ENCODE data around the gene PPP2R2B. TPM values are rescaled to one million over a fixed set of nuclear protein-coding genes. Genes with fewer than 3 reads are reported as not detected.

The PPP2R2B gene
- total RNA-seq, 2 donors from 2014 or later, result 9.5 to 29.8 TPM

DNA sequence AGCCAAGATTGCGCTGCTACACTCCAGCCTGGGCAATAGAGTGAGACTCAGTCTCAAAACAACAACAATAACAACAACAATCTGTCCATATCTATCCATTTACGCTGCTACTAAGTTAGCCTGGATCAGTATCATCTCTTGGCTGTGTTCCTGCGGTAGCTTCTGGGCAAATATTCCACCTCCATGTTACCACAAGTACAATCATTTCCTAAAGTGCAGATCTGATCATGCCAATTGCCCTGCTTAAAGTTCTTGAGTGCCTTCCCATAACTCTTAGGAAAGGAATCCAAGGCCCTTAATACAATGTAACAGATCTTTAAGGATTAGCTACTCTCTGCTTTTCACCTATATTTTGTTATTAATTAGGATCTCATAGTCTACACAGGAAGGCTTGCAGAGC is 15.4 kb upstream of the PPP2R2B start:
- H3K36me3 ChIP-seq, result no peaks in the 10 kb centered on the region
- ATAC-seq (ENCODE audit: insufficient number of reproducible peaks, low FRiP score, low read depth), result no peak
- H3K27me3 ChIP-seq (replicated peaks; ENCODE audit: insufficient read depth), result no peaks in the 10 kb centered on the region
- no peak overlapping the region for H3K27ac ChIP-seq
- H3K4me3 ChIP-seq, result no peak overlapping the region
- TF ChIP-seq, protein P1, sequence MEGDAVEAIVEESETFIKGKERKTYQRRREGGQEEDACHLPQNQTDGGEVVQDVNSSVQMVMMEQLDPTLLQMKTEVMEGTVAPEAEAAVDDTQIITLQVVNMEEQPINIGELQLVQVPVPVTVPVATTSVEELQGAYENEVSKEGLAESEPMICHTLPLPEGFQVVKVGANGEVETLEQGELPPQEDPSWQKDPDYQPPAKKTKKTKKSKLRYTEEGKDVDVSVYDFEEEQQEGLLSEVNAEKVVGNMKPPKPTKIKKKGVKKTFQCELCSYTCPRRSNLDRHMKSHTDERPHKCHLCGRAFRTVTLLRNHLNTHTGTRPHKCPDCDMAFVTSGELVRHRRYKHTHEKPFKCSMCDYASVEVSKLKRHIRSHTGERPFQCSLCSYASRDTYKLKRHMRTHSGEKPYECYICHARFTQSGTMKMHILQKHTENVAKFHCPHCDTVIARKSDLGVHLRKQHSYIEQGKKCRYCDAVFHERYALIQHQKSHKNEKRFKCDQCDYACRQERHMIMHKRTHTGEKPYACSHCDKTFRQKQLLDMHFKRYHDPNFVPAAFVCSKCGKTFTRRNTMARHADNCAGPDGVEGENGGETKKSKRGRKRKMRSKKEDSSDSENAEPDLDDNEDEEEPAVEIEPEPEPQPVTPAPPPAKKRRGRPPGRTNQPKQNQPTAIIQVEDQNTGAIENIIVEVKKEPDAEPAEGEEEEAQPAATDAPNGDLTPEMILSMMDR (IDR thresholded peaks at IDR 0.05), result no peak
- no peak for DNase-seq (ENCODE audit: low spot score)
- H3K9me3 ChIP-seq, result no peaks in the 10 kb centered on the region
- H3K4me1 ChIP-seq (ENCODE audit: control insufficient read depth in 1 of 2, low read depth in 2 of 2), result no peaks in the 10 kb centered on the region

DNA sequence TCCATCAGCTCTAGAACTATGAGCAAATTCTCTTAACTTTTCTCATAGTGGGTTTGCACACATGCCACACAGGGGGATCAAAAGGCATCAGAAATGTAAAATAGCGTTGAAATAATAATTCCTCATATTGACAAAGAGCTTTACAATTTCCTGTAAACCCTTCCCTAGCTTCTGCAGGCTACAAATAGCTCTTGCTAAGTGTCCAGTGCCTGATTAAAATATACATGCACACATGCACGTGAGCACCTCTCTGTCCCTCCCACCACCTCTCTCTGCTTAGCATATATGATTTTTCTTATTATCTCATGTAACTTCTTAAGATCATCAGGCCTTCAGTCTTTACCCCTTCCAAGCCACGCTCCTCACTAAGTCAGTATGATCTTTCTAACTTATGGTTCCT is 13.7 kb upstream of the PPP2R2B start:
- Histone ChIP-seq H3K36me3 (no peaks in the 10 kb centered on the region), H3K4me1 (ENCODE audit: control insufficient read depth in 1 of 2, low read depth in 2 of 2) (no peaks in the 10 kb centered on the region), H3K27me3 (replicated peaks; ENCODE audit: insufficient read depth) (no peaks in the 10 kb centered on the region), H3K4me3 (no peak overlapping the region), H3K9me3 (no peaks in the 10 kb centered on the region), H3K27ac (no peak overlapping the region)
- ATAC-seq (ENCODE audit: insufficient number of reproducible peaks, low FRiP score, low read depth) (no peak), DNase-seq (ENCODE audit: low spot score) (no peak)
- TF ChIP-seq, protein P1 (IDR thresholded peaks at IDR 0.05), result no peak

DNA sequence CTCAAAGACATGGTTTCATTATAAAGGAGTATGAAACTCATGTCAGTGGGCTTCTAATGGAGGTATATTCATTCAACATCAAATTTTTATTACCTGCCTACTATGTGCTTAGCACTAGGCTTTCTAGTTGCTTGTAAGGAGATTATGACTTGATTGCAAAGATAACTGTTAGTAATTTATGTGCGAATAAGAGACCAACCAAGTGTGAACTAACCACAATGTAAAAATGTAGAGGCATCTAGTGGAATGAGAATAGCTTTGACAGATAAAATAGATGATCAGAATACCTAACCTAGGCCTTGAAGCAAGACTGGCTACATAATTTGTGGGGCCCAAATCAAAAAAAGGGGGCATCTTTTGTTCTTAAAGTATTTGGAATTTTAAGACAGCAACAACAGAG is 13.0 kb upstream of the PPP2R2B start:
- Histone ChIP-seq H3K27ac (no peak overlapping the region), H3K9me3 (no peaks in the 10 kb centered on the region), H3K36me3 (no peaks in the 10 kb centered on the region), H3K4me3 (no peak overlapping the region), H3K27me3 (replicated peaks; ENCODE audit: insufficient read depth) (no peaks in the 10 kb centered on the region), H3K4me1 (ENCODE audit: control insufficient read depth in 1 of 2, low read depth in 2 of 2) (no peaks in the 10 kb centered on the region)
- TF ChIP-seq, protein P1 (IDR thresholded peaks at IDR 0.05), result no peak
- DNase-seq (ENCODE audit: low spot score) (no peak), ATAC-seq (ENCODE audit: insufficient number of reproducible peaks, low FRiP score, low read depth) (no peak)

DNA sequence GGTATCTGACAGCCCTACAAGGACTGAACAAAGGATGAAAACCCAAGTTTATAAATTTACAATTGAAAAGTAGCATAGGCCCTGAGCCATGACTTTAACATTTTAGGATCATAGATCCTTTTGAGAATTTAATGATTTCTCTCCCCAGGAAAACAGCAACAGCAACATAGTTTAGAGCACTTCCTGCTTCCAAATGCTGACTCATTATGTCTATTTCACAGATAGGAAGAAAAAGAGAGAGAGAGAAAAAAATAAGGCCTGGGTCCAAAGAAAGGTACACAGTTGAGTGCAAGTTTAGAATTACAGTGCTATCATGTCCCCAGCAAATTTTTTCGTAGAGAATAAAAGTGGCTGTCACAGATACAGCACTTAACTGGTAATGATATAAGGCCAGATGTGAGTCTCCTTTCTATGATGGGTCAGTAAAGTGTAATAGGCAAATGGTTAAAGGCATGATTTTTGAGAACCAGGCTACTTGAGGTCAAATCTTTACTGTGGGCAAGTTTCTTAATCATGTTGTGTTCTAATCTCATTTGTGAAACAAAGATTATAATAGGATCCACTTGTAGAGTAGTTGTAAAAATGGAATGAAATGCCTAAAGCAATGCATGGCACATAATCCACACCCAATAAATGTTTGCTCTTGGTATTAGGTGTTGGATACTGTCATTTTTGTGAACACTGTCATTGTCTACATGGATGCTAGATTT is 12.3 kb upstream of the PPP2R2B start:
- Histone ChIP-seq H3K36me3 (no peaks in the 10 kb centered on the region), H3K27ac (no peak overlapping the region), H3K4me3 (no peak overlapping the region), H3K9me3 (no peaks in the 10 kb centered on the region), H3K4me1 (ENCODE audit: control insufficient read depth in 1 of 2, low read depth in 2 of 2) (no peaks in the 10 kb centered on the region), H3K27me3 (replicated peaks; ENCODE audit: insufficient read depth) (no peaks in the 10 kb centered on the region)
- TF ChIP-seq, protein P1 (IDR thresholded peaks at IDR 0.05), result no peak
- ATAC-seq (ENCODE audit: insufficient number of reproducible peaks, low FRiP score, low read depth) (no peak), DNase-seq (ENCODE audit: low spot score) (no peak)

DNA sequence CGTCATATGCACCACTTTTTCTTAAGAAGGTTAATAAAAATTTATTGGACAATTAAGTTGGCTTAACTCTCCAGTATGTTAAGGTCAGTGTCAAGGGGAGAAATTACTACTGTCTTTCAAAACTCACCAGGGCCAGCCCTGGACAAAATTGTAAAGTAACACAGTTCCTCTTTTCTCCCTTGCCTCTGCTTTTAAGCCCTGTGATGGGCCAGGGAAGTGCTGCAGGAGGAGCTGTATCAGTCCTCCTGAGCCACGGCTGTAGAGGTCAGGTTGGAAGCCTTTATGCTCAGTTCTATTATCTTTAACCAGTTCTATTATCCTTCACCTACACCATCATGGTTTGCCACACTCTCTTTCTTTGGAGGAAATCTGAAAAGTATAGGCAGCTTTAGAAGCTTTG is 11.5 kb upstream of the PPP2R2B start:
- TF ChIP-seq, protein P1 (IDR thresholded peaks at IDR 0.05), result no peak
- no peak overlapping the region for H3K27ac ChIP-seq
- no peaks in the 10 kb centered on the region for H3K27me3 ChIP-seq (replicated peaks; ENCODE audit: insufficient read depth)
- H3K9me3 ChIP-seq, result no peaks in the 10 kb centered on the region
- no peak overlapping the region for H3K4me3 ChIP-seq
- H3K4me1 ChIP-seq (ENCODE audit: control insufficient read depth in 1 of 2, low read depth in 2 of 2), result no peaks in the 10 kb centered on the region
- no peak for DNase-seq (ENCODE audit: low spot score)
- ATAC-seq (ENCODE audit: insufficient number of reproducible peaks, low FRiP score, low read depth), result no peak
- no peaks in the 10 kb centered on the region for H3K36me3 ChIP-seq

Measured in thoracic aorta (tissue), 2 donors.